SK-N-SH (cell line): ENCODE results near the gene NOP56.

Experiments
- CTCF ChIP-seq: fragments of 200-600 bp; sonication (generic); IDR thresholded peaks from 2 replicates; pipeline ENCODE4 v1.6.1; 2017; ENCODE audit warnings: antibody characterized with exemption, mild to moderate bottlenecking, moderate library complexity
- FOXM1 ChIP-seq: IDR thresholded peaks from 2 replicates; pipeline ENCODE4 v1.4.0; 2012; ENCODE audit warnings: low read depth, mild to moderate bottlenecking
- MEF2A ChIP-seq: IDR thresholded peaks from 2 replicates; pipeline ENCODE4 v1.4.0; 2012; ENCODE audit warnings: low read depth, borderline replicate concordance
- NRF1 ChIP-seq: IDR thresholded peaks from 2 replicates; pipeline ENCODE4 v1.6.1; 2012; ENCODE audit warnings: low read depth, mild to moderate bottlenecking, low read length
- REST ChIP-seq: IDR thresholded peaks from 2 replicates; pipeline ENCODE4 v1.6.1; 2012; ENCODE audit warnings: mild to moderate bottlenecking, low read depth, low read length, moderate library complexity
- SMC3 ChIP-seq: IDR thresholded peaks from 2 replicates; pipeline ENCODE4 v1.6.1; 2012; ENCODE audit warnings: low read depth, low read length, improper control_type of control experiment
- TCF12 ChIP-seq: IDR thresholded peaks from 2 replicates; pipeline ENCODE4 v1.4.0; 2012
- YY1 ChIP-seq: IDR thresholded peaks from 2 replicates; pipeline ENCODE4 v1.4.0; 2012; ENCODE audit warnings: low read depth, mild to moderate bottlenecking

- TF ChIP-seq CTCF (no peak), TCF12 (no peak), FOXM1 (no peak), NRF1 (no peak), SMC3 (no peak), YY1 (no peak), MEF2A (no peak), REST (no peak)
These were observed 39.8 kb downstream of the NOP56 start, which contains the start of gene EBF4 for GRCh38 chr20:2692036-2692885.
